ENCODE results near the gene TSPYL1. TPM values are rescaled to one million over a fixed set of nuclear protein-coding genes. Genes with fewer than 3 reads are reported as not detected.

Gene TSPYL1
- total and polyA plus RNA-seq, 9 of the 15 experiments (the other 6 are each of a cell fraction or from before 2014, with no cell fraction given): 23.1 to 56.8 (median 37.9) TPM

DNA sequence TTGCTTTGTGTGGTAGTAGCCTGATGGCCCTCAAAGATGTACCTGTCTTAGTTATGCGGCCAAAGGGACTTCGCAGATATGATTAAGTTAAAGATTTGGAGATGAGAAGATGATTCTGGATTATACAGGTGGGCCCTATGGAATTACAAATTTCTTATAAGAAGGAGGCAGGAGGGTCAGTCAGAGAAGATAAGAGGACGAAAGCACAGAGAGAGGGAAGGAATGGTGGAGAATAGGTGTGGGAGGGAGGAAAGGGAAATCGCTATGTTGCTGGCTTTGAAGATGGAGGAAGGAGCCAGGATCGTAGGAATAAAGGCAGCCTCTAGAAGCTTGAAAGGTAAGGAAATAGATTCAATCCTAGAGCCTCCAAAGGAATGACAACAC is 1.2 kb upstream of the TSPYL1 start (continued):
- no peak for TF ChIP-seq ETV6 (IDR thresholded peaks at IDR 0.05; ENCODE audit: borderline replicate concordance in 1 of 2, low read depth in 2 of 2, low read length in 1 of 2)
- TF ChIP-seq ETV6 (CRISPR knock-in tag; IDR thresholded peaks at IDR 0.05; ENCODE audit: borderline replicate concordance): no peak
- no peak for TF ChIP-seq ZNF551 (CRISPR knock-in tag; IDR thresholded peaks at IDR 0.05)
- no peak for TF ChIP-seq JUNB (CRISPR knock-in tag; conservative IDR thresholded peaks at IDR 0.05)
- no peak for TF ChIP-seq NCOA4 (IDR thresholded peaks at IDR 0.05; ENCODE audit: partially characterized antibody)
- TF ChIP-seq, protein P1, sequence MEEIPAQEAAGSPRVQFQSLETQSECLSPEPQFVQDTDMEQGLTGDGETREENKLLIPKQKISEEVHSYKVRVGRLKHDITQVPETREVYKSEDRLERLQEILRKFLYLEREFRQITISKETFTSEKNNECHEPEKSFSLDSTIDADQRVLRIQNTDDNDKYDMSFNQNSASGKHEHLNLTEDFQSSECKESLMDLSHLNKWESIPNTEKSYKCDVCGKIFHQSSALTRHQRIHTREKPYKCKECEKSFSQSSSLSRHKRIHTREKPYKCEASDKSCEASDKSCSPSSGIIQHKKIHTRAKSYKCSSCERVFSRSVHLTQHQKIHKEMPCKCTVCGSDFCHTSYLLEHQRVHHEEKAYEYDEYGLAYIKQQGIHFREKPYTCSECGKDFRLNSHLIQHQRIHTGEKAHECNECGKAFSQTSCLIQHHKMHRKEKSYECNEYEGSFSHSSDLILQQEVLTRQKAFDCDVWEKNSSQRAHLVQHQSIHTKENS (CRISPR knock-in tag; IDR thresholded peaks at IDR 0.05): no peak
- no peak for TF ChIP-seq ZNF384 (IDR thresholded peaks at IDR 0.05; ENCODE audit: low read depth, low read length)
- TF ChIP-seq CREM (IDR thresholded peaks at IDR 0.05; ENCODE audit: low read depth): no peak
- TF ChIP-seq, protein P2, sequence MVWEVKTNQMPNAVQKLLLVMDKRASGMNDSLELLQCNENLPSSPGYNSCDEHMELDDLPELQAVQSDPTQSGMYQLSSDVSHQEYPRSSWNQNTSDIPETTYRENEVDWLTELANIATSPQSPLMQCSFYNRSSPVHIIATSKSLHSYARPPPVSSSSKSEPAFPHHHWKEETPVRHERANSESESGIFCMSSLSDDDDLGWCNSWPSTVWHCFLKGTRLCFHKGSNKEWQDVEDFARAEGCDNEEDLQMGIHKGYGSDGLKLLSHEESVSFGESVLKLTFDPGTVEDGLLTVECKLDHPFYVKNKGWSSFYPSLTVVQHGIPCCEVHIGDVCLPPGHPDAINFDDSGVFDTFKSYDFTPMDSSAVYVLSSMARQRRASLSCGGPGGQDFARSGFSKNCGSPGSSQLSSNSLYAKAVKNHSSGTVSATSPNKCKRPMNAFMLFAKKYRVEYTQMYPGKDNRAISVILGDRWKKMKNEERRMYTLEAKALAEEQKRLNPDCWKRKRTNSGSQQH (CRISPR knock-in tag; IDR thresholded peaks at IDR 0.05): peak; percentile 84; the same call in 1 of the 2 replicates
- no peak for TF ChIP-seq CLOCK (CRISPR knock-in tag; IDR thresholded peaks at IDR 0.05; ENCODE audit: borderline replicate concordance)
- no peak for TF ChIP-seq TRIM25 (IDR thresholded peaks at IDR 0.05; ENCODE audit: borderline replicate concordance)
- TF ChIP-seq, protein P3, sequence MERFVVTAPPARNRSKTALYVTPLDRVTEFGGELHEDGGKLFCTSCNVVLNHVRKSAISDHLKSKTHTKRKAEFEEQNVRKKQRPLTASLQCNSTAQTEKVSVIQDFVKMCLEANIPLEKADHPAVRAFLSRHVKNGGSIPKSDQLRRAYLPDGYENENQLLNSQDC (CRISPR knock-in tag; IDR thresholded peaks at IDR 0.05): no peak
- no peak for TF ChIP-seq HNRNPK (IDR thresholded peaks at IDR 0.05; ENCODE audit: low read depth, low read length, poor library complexity, severe bottlenecking)
- no peak for TF ChIP-seq BACH1 (tag; IDR thresholded peaks at IDR 0.05)
- TF ChIP-seq ZNF146 (CRISPR knock-in tag; IDR thresholded peaks at IDR 0.05; ENCODE audit: unreplicated experiment): no peak
- TF ChIP-seq, protein P4, sequence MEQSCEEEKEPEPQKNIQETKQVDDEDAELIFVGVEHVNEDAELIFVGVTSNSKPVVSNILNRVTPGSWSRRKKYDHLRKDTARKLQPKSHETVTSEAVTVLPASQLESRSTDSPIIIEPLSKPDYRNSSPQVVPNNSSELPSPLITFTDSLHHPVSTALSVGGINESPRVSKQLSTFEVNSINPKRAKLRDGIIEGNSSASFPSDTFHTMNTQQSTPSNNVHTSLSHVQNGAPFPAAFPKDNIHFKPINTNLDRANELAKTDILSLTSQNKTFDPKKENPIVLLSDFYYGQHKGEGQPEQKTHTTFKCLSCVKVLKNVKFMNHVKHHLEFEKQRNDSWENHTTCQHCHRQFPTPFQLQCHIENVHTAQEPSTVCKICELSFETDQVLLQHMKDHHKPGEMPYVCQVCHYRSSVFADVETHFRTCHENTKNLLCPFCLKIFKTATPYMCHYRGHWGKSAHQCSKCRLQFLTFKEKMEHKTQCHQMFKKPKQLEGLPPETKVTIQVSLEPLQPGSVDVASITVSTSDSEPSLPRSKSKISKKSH (CRISPR knock-in tag; IDR thresholded peaks at IDR 0.05): no peak
- no peak for TF ChIP-seq SP1 (CRISPR knock-in tag; IDR thresholded peaks at IDR 0.05)
- TF ChIP-seq ZNF717 (CRISPR knock-in tag; IDR thresholded peaks at IDR 0.05): no peak
- TF ChIP-seq MAFG (tag; conservative IDR thresholded peaks at IDR 0.05): no peak
- no peak for TF ChIP-seq TCF3 (CRISPR knock-in tag; IDR thresholded peaks at IDR 0.05)

All from K562 (cell line).